GM18861 (cell line): Measurements from ENCODE around the gene LRRC7.
"Not testable (repeated sequence)": the region's sequence is repeated elsewhere in the genome, so short reads cannot be mapped to it uniquely, and the experiment has no call there.

Source experiments
- ATAC-seq: cut with Tn5 transposase; IDR thresholded peaks from one replicate; pipeline ENCODE4 v1.9.1; 2021; ENCODE audit not compliant: unreplicated experiment

Gene LRRC7

GRCh38 chr1:70033266-70033873, 465.6 kb downstream of the LRRC7 start:
- ATAC-seq, result peak; percentile 90

- ATAC-seq, result no peak
These were observed 466.2 kb downstream of the LRRC7 start for GRCh38 chr1:70033936-70034335.

GRCh38 chr1:70034403-70034802, 466.7 kb downstream of the LRRC7 start:
- no peak for ATAC-seq

GRCh38 chr1:70038025-70038424, 470.3 kb downstream of the LRRC7 start:
- no peak for ATAC-seq

- no peak for ATAC-seq
These were observed 471.8 kb downstream of the LRRC7 start for GRCh38 chr1:70039485-70039884.

GRCh38 chr1:70041317-70042045, 473.8 kb downstream of the LRRC7 start:
- no peak for ATAC-seq

- ATAC-seq, result no peak
These were observed 474.5 kb downstream of the LRRC7 start for GRCh38 chr1:70042090-70042731.

- no peak for ATAC-seq
These were observed 476.1 kb downstream of the LRRC7 start for GRCh38 chr1:70043804-70044203.

- no peak for ATAC-seq
These were observed 477.1 kb downstream of the LRRC7 start for GRCh38 chr1:70044832-70045231.

GRCh38 chr1:70045581-70045980, 477.9 kb downstream of the LRRC7 start:
- not testable (repeated sequence) for ATAC-seq

GRCh38 chr1:70048336-70049094, 480.8 kb downstream of the LRRC7 start:
- no peak for ATAC-seq

- ATAC-seq, result no peak
These were observed 484.2 kb downstream of the LRRC7 start for GRCh38 chr1:70051926-70052325.

- ATAC-seq, result no peak
These were observed 489.8 kb downstream of the LRRC7 start for GRCh38 chr1:70057500-70057899.

GRCh38 chr1:70061231-70061630, 493.5 kb downstream of the LRRC7 start:
- no peak for ATAC-seq

- no peak for ATAC-seq
These were observed 496.1 kb downstream of the LRRC7 start for GRCh38 chr1:70063861-70064260.

GRCh38 chr1:70066711-70067110, 499.0 kb downstream of the LRRC7 start:
- no peak for ATAC-seq

GRCh38 chr1:70071601-70072000, 503.9 kb downstream of the LRRC7 start:
- ATAC-seq, result no peak

GRCh38 chr1:70072231-70072751, 504.6 kb downstream of the LRRC7 start:
- peak; percentile 36 for ATAC-seq

GRCh38 chr1:70075761-70076160, 508.0 kb downstream of the LRRC7 start:
- no peak for ATAC-seq

- ATAC-seq, result no peak
These were observed 509.3 kb downstream of the LRRC7 start for GRCh38 chr1:70077066-70077465.

- ATAC-seq, result no peak
These were observed 511.8 kb downstream of the LRRC7 start for GRCh38 chr1:70079546-70079945.
